GM23248 (cell line): ENCODE results near the gene ADAM17.

ENCODE experiments used
- EZH2 ChIP-seq: fragments of 200-600 bp; sonication (generic); IDR thresholded peaks from 2 replicates; pipeline ENCODE4 v1.6.1; 2018; ENCODE audit warnings: antibody characterized with exemption, mild to moderate bottlenecking; ENCODE audit not compliant: insufficient read depth, poor library complexity, severe bottlenecking
- EZH2phosphoT487 ChIP-seq: fragments of 200-600 bp; sonication (generic); IDR thresholded peaks from 2 replicates; pipeline ENCODE4 v1.6.1; 2018; ENCODE audit warnings: antibody characterized with exemption, moderate library complexity, mild to moderate bottlenecking, low read depth; ENCODE audit not compliant: insufficient read depth

DNA sequence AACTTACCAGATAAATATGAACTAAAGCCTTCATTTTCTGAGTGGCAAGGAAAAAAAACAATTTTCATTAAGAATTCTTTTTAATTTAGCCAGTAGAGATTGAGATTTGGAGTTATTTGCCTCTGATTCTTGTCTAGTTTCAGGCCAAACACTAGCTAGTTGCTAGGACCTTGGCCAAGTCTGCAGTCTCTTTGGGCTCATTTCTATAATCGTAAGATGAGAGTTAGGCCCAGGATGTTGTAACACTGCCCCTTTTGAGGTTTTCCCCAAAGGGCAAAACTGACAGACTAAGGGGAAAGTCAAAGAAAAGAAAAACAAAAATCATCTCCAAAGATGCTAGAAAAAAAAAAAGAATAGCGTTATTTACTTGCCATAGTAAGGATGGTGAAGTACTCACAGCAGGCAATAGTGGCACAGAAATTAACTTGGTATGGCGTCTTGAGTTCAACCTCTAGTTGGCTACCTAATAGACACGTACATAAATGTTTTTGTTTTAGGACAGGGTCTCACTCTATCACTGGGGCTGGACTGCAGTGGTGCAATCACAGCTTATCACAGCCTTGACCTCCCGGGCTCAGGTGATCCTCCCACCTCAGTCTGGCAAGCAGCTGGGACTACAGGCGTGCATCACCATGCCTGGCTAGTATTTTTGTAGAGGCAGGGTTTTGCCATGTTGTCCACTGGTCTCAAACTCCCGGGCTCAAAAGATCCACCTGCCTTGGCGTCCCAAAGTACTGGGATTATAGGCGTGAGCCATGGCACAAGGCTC lies 23.0 kb upstream of the ADAM17 start:
- no peak for TF ChIP-seq EZH2
- TF ChIP-seq EZH2phosphoT487, result no peak
